CD14-positive monocyte (primary cell): Measurements from ENCODE around the gene MED8. TPM values are rescaled to one million over a fixed set of nuclear protein-coding genes. Genes with fewer than 3 reads are reported as not detected.

Source experiments
- DNase-seq, 3 donors: peaks; one replicate each; pipeline ENCODE4 v3.0.0-alpha.2; 2011 to 2022
- H2AFZ ChIP-seq: 2 replicates; pipeline ENCODE4 v1.6.0; 2012; ENCODE audit warnings: mild to moderate bottlenecking, low read depth, low read length, inconsistent platforms; ENCODE audit not compliant: insufficient read depth, poor library complexity, severe bottlenecking
- H3K27ac ChIP-seq, 2 donors: 1 replicate in 1 of 2; 2 replicates in 1 of 2; pipeline ENCODE4 v1.5.1; 2012 to 2013; ENCODE audit warnings: low read length in 2 of 2, control low read depth in 1 of 2, inconsistent platforms in 1 of 2, low read depth in 1 of 2, mild to moderate bottlenecking in 1 of 2
- H3K27me3 ChIP-seq, 2 donors: one replicate each; pipeline versions ENCODE4 v1.6.0 to v1.6.1; 2011 to 2013; ENCODE audit warnings: low read length in 2 of 2; ENCODE audit not compliant: control insufficient read depth in 2 of 2, insufficient read depth in 2 of 2
- H3K36me3 ChIP-seq, 2 donors: replicated peaks in 1 of 2; 1 replicate in 1 of 2; 2 replicates in 1 of 2; pipeline versions ENCODE4 v1.5.1 to v1.6.1; 2012 to 2013; ENCODE audit warnings: low read length in 2 of 2, control low read depth in 1 of 2, inconsistent platforms in 1 of 2, mild to moderate bottlenecking in 1 of 2; ENCODE audit not compliant: insufficient read depth in 2 of 2, control insufficient read depth in 1 of 2
- H3K4me1 ChIP-seq, 2 donors: 1 replicate in 1 of 2; 2 replicates in 1 of 2; pipeline versions ENCODE4 v1.5.1 to v1.6.1; 2012 to 2013; ENCODE audit warnings: low read length in 2 of 2, control low read depth in 1 of 2, inconsistent platforms in 1 of 2, mild to moderate bottlenecking in 1 of 2, moderate library complexity in 1 of 2; ENCODE audit not compliant: insufficient read depth in 2 of 2, control insufficient read depth in 1 of 2
- H3K4me2 ChIP-seq: replicated peaks from 2 replicates; pipeline ENCODE3; 2012; ENCODE audit warnings: low read length, moderate library complexity, mild to moderate bottlenecking; ENCODE audit not compliant: poor library complexity, severe bottlenecking; ENCODE audit errors: extremely low read depth
- H3K4me3 ChIP-seq, 3 experiments: fragments of 200-600 bp in 1 of 3; sonication (generic) in 1 of 3; replicated peaks in 1 of 3; 1 replicate in 2 of 3; 2 replicates in 1 of 3; pipeline ENCODE4 v1.5.1; 2011 to 2013; ENCODE audit warnings: low read length in 3 of 3, mild to moderate bottlenecking in 3 of 3, control low read depth in 2 of 3, low read depth in 2 of 3, inconsistent platforms in 1 of 3, moderate library complexity in 1 of 3
- H3K79me2 ChIP-seq: 2 replicates; pipeline ENCODE4 v1.6.0; 2012; ENCODE audit warnings: mild to moderate bottlenecking, control low read depth, inconsistent platforms, low read length, moderate library complexity; ENCODE audit not compliant: insufficient read depth
- H3K9ac ChIP-seq: 2 replicates; pipeline ENCODE4 v1.6.0; 2017; ENCODE audit warnings: low read length, mild to moderate bottlenecking; ENCODE audit not compliant: insufficient read depth, poor library complexity, severe bottlenecking
- H3K9me3 ChIP-seq, 2 donors: replicated peaks in 1 of 2; 1 replicate in 1 of 2; 2 replicates in 1 of 2; pipeline versions ENCODE4 v1.5.1 to v1.6.1; 2012 to 2013; ENCODE audit warnings: low read length in 2 of 2, control low read depth in 1 of 2; ENCODE audit not compliant: control insufficient read depth in 1 of 2, insufficient read depth in 1 of 2
- H4K20me1 ChIP-seq: 2 replicates; pipeline ENCODE4 v1.6.0; 2012; ENCODE audit warnings: mild to moderate bottlenecking, low read length, control low read depth, moderate library complexity; ENCODE audit not compliant: insufficient read depth
- H3K27ac Mint-ChIP-seq, 7 donors: one replicate each; pipeline ENCODE4 v1.8.0; 2020; ENCODE audit warnings: mild to moderate bottlenecking in 7 of 7, mixed read lengths in 7 of 7, moderate library complexity in 6 of 7, inconsistent platforms in 2 of 7
- H3K27me3 Mint-ChIP-seq, 3 donors: one replicate each; pipeline ENCODE4 v1.8.0; 2021 to 2022; ENCODE audit warnings: low read depth in 3 of 3, mild to moderate bottlenecking in 3 of 3, mixed read lengths in 3 of 3, moderate library complexity in 3 of 3, inconsistent platforms in 1 of 3
- H3K36me3 Mint-ChIP-seq, 2 donors: one replicate each; pipeline ENCODE4 v1.8.0; 2020; ENCODE audit warnings: mixed read lengths in 2 of 2, inconsistent platforms in 1 of 2, mild to moderate bottlenecking in 1 of 2
- H3K4me1 Mint-ChIP-seq: one replicate; pipeline ENCODE4 v1.8.0; 2020; ENCODE audit warnings: mild to moderate bottlenecking, mixed read lengths
- H3K4me3 Mint-ChIP-seq, 2 donors: one replicate each; pipeline ENCODE4 v1.8.0; 2020; ENCODE audit warnings: mild to moderate bottlenecking in 2 of 2, mixed read lengths in 2 of 2, moderate library complexity in 1 of 2
- H3K9me3 Mint-ChIP-seq, 7 donors: one replicate each; pipeline ENCODE4 v1.8.0; 2020 to 2022; ENCODE audit warnings: mixed read lengths in 7 of 7, mild to moderate bottlenecking in 6 of 7, moderate library complexity in 6 of 7, inconsistent platforms in 2 of 7
- WGBS: methylation state at CpG from one replicate; pipeline ENCODE4 v1.1.5; 2013; ENCODE audit warnings: missing lambda C conversion rate; ENCODE audit not compliant: insufficient coverage; 5-methylcytosine and 5-hydroxymethylcytosine counted together
- intact Hi-C, 2 donors: fragments of 100-400 bp; cut with micrococcal nuclease; formaldehyde crosslinking; loops; one replicate each; pipeline versions ENCODE4 v1.15.0 to v1.15.1; 2023
- polyA plus RNA-seq, 3 donors: library from polyadenylated mRNA; depleted of rRNA in 1 of 3; unstranded in 2 of 3; stranded (reverse) in 1 of 3; fragments of 300-500 nt in 2 of 3; fragments of >200 nt in 1 of 3; fragmentation: Illumina TruSeq in 2 of 3; gene quantifications; 1 replicate in 2 of 3; 2 replicates in 1 of 3; pipeline ENCODE4 v1.2.3, GENCODE V29; 2012 to 2021
- TF ChIP-seq, protein P1 (sequence below): fragments of 200-600 bp; IDR thresholded peaks from one replicate; pipeline ENCODE4 v1.8.0; 2022; ENCODE audit warnings: antibody characterized with exemption, mild to moderate bottlenecking

MED8 gene
- polyA plus RNA-seq, 3 donors: 16.6 to 41.8 (median 40.7) TPM

DNA sequence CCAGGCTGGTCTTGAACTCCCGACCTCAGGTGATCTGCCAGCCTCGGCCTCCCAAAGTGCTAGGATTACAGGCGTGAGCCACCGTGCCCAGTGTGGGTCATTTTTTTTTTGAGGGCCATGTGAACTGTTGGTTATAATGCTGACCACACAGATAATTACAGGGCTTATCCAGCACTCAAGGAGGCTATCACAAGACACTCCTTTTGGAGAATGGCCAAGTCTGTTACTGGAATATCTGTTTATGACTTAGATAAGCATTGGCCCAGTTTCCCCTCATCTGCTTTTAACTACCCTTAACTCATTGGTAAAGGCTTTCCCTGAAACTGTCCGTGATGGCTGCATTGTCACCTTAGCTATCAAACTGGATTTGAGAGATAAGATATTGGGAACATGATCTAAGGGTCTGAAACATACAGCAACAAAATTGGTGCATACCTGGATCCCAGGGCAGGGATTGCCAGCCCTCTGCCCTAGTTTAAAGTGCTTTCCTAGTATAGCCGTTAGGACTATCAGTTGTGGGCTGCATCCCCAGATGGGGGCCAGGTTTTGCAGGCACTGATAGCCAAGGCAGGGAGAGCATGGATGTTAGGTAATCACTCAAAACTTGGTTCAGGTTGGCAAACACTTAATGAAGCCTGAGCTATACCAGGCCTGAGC lies 15.7 kb upstream of the MED8 start:
- no peak for DNase-seq
- TF ChIP-seq, protein P1, sequence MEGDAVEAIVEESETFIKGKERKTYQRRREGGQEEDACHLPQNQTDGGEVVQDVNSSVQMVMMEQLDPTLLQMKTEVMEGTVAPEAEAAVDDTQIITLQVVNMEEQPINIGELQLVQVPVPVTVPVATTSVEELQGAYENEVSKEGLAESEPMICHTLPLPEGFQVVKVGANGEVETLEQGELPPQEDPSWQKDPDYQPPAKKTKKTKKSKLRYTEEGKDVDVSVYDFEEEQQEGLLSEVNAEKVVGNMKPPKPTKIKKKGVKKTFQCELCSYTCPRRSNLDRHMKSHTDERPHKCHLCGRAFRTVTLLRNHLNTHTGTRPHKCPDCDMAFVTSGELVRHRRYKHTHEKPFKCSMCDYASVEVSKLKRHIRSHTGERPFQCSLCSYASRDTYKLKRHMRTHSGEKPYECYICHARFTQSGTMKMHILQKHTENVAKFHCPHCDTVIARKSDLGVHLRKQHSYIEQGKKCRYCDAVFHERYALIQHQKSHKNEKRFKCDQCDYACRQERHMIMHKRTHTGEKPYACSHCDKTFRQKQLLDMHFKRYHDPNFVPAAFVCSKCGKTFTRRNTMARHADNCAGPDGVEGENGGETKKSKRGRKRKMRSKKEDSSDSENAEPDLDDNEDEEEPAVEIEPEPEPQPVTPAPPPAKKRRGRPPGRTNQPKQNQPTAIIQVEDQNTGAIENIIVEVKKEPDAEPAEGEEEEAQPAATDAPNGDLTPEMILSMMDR: no peak
- H3K9me3 ChIP-seq: no peaks in the 10 kb centered on the region
- WGBS: 95% methylated on average over 4 of the region's 6 CpGs
- Mint-ChIP-seq H3K36me3 (peaks cover 67 to 81% of the 10 kb centered on the region in 2 donors), H3K4me3 (no peak overlapping the region), H3K4me1 (no peaks in the 10 kb centered on the region), H3K27ac (no peak overlapping the region), H3K27me3 (peaks cover 0 to 1% (median 0%) of the 10 kb centered on the region in 3 donors), H3K9me3 (no peaks in the 10 kb centered on the region)
- peaks cover 65 to 86% of the 10 kb centered on the region in 2 donors for H3K36me3 ChIP-seq
- H3K79me2 ChIP-seq: peaks cover 4% of the 10 kb centered on the region
- no peaks in the 10 kb centered on the region for H4K20me1 ChIP-seq
- no peak overlapping the region for H3K4me2 ChIP-seq
- H3K9ac ChIP-seq: no peak overlapping the region
- H3K4me3 ChIP-seq: no peak overlapping the region
- intact Hi-C loops: no loop called here
- H3K27ac ChIP-seq: no peak overlapping the region
- H2AFZ ChIP-seq: no peak overlapping the region
- H3K27me3 ChIP-seq: no peaks in the 10 kb centered on the region
- no peaks in the 10 kb centered on the region for H3K4me1 ChIP-seq

DNA sequence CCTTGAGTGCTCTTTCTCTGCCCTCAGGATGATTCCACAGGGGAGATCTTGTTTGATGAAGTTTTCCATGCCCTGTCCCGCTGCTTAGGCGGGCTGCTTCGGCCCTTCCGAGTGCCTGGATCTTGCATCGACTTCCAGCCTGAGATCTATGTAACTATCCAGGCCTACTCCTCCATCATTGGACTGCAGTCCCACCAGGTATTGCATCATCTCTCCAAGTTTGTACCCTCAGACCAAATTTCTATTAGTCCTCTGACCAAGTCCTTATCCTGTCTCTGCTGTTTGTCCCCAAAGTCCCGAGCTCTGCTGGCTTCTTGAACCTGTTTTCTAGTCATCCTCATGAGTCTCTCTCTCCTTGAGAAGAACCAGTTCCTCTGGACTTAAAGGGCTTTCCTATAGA lies 14.8 kb upstream of the MED8 start:
- Histone ChIP-seq H2AFZ (no peak overlapping the region), H3K27ac (no peak overlapping the region), H3K4me3 (no peak overlapping the region), H4K20me1 (no peaks in the 10 kb centered on the region), H3K9me3 (no peaks in the 10 kb centered on the region), H3K36me3 (peaks cover 60 to 76% of the 10 kb centered on the region in 2 donors), H3K79me2 (peaks cover 7% of the 10 kb centered on the region), H3K4me1 (no peaks in the 10 kb centered on the region), H3K27me3 (no peaks in the 10 kb centered on the region), H3K4me2 (no peak overlapping the region), H3K9ac (no peak overlapping the region)
- peaks cover 0 to 1% (median 0%) of the 10 kb centered on the region in 3 donors for H3K27me3 Mint-ChIP-seq
- H3K9me3 Mint-ChIP-seq: peaks cover 0 to 2% (median 0%) of the 10 kb centered on the region in 7 donors
- no peaks in the 10 kb centered on the region for H3K4me1 Mint-ChIP-seq
- peaks cover 58 to 76% of the 10 kb centered on the region in 2 donors for H3K36me3 Mint-ChIP-seq
- WGBS: 89% methylated on average over 3 of the region's 6 CpGs
- no peak for DNase-seq
- peak overlapping the region in 1 of 7 donors; percentile 42 for H3K27ac Mint-ChIP-seq
- TF ChIP-seq, protein P1: no peak
- no peak overlapping the region for H3K4me3 Mint-ChIP-seq
- intact Hi-C loops: no loop called here
